NCI-H345 (cell line): ENCODE results near the gene DES.

ENCODE experiments used
- DNase-seq: peaks from one replicate; lab custom pipeline; 2025; lab: John Stamatoyannopoulos, UW

The DES gene

GRCh38 chr2:219419331-219420197, 1.4 kb downstream of the DES start:
- DNase-seq: no peak

- DNase-seq: no peak
These were observed 2.5 kb downstream of the DES start for GRCh38 chr2:219420687-219421086.

- no peak for DNase-seq
These were observed 3.1 kb downstream of the DES start for GRCh38 chr2:219421323-219421722.

- DNase-seq: no peak
These were observed 4.9 kb downstream of the DES start for GRCh38 chr2:219422952-219423534.

- no peak for DNase-seq
These were observed 5.6 kb downstream of the DES start for GRCh38 chr2:219423652-219424377.

GRCh38 chr2:219425238-219426067, 7.3 kb downstream of the DES start:
- DNase-seq: no peak

GRCh38 chr2:219426068-219426443, 7.9 kb downstream of the DES start:
- DNase-seq: no peak

- no peak for DNase-seq
These were observed 8.5 kb downstream of the DES start for GRCh38 chr2:219426534-219427136.

GRCh38 chr2:219428469-219428868, 10.3 kb downstream of the DES start:
- no peak for DNase-seq

- DNase-seq: no peak
These were observed 11.9 kb downstream of the DES start for GRCh38 chr2:219429958-219430606.

GRCh38 chr2:219430633-219431615, 12.7 kb downstream of the DES start:
- DNase-seq: no peak

GRCh38 chr2:219433666-219434467, 15.7 kb downstream of the DES start:
- no peak for DNase-seq

- no peak for DNase-seq
These were observed 16.2 kb downstream of the DES start for GRCh38 chr2:219434468-219434717.

- no peak for DNase-seq
These were observed 16.7 kb downstream of the DES start, which contains the start of gene SPEG for GRCh38 chr2:219434718-219435525. SPEG (plus strand) TSS chr2:219434843; CDS start chr2:219434978, 135 bp downstream.

GRCh38 chr2:219435701-219436100, 17.5 kb downstream of the DES start:
- no peak for DNase-seq

- no peak for DNase-seq
These were observed 18.3 kb downstream of the DES start for GRCh38 chr2:219436491-219436890.

GRCh38 chr2:219437141-219437540, 19.0 kb downstream of the DES start:
- DNase-seq: no peak

- no peak for DNase-seq
These were observed 19.6 kb downstream of the DES start for GRCh38 chr2:219437690-219438206.
